ENCODE results near the gene TRUB1. TPM values are rescaled to one million over a fixed set of nuclear protein-coding genes. Genes with fewer than 3 reads are reported as not detected.

Gene TRUB1
- total and polyA plus RNA-seq, 2 of the 4 experiments (the other 2 are of a cell fraction) = 9.1 to 17.9 TPM

DNA sequence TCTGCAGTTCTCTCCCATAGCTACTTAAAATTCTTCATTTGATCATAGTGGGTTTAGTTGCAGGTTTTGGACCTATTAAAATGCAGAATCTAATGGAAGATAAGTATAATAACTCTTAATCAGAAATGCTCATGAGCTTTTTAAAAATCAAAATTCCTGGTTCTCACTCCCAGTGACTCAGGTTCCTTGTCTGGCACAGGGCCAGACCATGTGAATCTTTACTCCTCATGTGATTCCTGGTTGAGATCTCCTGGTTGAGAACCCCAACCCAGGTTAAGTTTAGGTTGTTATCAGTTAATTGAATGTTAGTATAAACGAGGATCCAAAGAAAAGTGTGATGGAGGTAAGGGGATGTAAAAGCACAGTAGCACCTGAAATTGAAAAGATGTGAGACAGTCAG lies 17.5 kb upstream of the TRUB1 start:
- Histone ChIP-seq H2AFZ (replicated peaks; ENCODE audit: low read length, poor library complexity) (no peak overlapping the region), H2BK5ac (ENCODE audit: low read depth, low read length, poor library complexity, severe bottlenecking) (no peak overlapping the region), H3K14ac (replicated peaks; ENCODE audit: low read depth, low read length) (no peak overlapping the region), H3K9me3 (ENCODE audit: control insufficient read depth, insufficient read depth, low read length) (no peaks in the 10 kb centered on the region), H3K79me1 (ENCODE audit: low read depth in 1 of 2, low read length in 2 of 2) (no peaks in the 10 kb centered on the region), H3K27ac (ENCODE audit: insufficient read depth, low read length) (no peak overlapping the region), H3K36me3 (ENCODE audit: control insufficient read depth, insufficient read depth, low read length) (no peaks in the 10 kb centered on the region), H3K4me3 (ENCODE audit: insufficient read depth, low read depth, low read length) (no peak overlapping the region), H3K18ac (ENCODE audit: low read depth, low read length) (no peak overlapping the region), H2BK120ac (ENCODE audit: low read depth, low read length) (no peak overlapping the region), H2AK5ac (ENCODE audit: low read depth, low read length) (no peak overlapping the region), H2AK9ac (replicated peaks; ENCODE audit: low read depth, low read length, poor library complexity) (no peak overlapping the region), H3K9me1 (ENCODE audit: insufficient read depth, low read length) (no peaks in the 10 kb centered on the region), H3K4ac (ENCODE audit: low read depth, low read length) (no peak overlapping the region), H2BK15ac (ENCODE audit: low read depth, low read length) (no peak overlapping the region), H4K8ac (ENCODE audit: low read depth in 2 of 2, low read length in 2 of 2) (no peak overlapping the region), H4K20me1 (ENCODE audit: insufficient read depth, low read length) (no peaks in the 10 kb centered on the region), H3K56ac (ENCODE audit: extremely low read depth, insufficient read depth, low read length) (no peak overlapping the region), H3K23ac (ENCODE audit: low read depth, low read length) (no peak overlapping the region), H3K4me2 (ENCODE audit: low read depth, low read length) (no peak overlapping the region), H3K4me1 (ENCODE audit: control insufficient read depth, insufficient read depth, low read length) (no peaks in the 10 kb centered on the region), H2BK20ac (ENCODE audit: low read depth, low read length) (no peak overlapping the region), H4K91ac (ENCODE audit: insufficient read depth, low read depth, low read length) (no peak overlapping the region), H4K5ac (ENCODE audit: low read depth, low read length) (no peak overlapping the region), H3K9ac (ENCODE audit: low read depth, low read length) (no peak overlapping the region), H3K27me3 (ENCODE audit: control insufficient read depth, insufficient read depth, low read length) (peaks cover 2% of the 10 kb centered on the region; the same call in 1 of the 2 replicates)
- DNase-seq = no peak
- no CpG with 5 or more reads among the region's 1 CpG for WGBS, 2 experiments (ENCODE audit: extremely low coverage in 2 of 2, insufficient read length in 1 of 2)
- CTCF ChIA-PET = interaction anchor here (1.1 kb wide), 1 partner anchor 16 kb away, joined by 4 read pairs; no protein-coding TSS in a partner anchor
- in situ Hi-C loops (cut with MboI; ENCODE audit: low sequenced_read_pairs) (no loop called here), intact Hi-C loops (cut with micrococcal nuclease) (no loop called here), dilution Hi-C loops (cut with HindIII; ENCODE audit: low sequenced_read_pairs, unreplicated experiment) (no loop called here)
- BruUV-seq (replicated peaks) = no TSS peak
- ATAC-seq (ENCODE audit: low read depth) = no peak
- TF ChIP-seq CHD1 (IDR thresholded peaks at IDR 0.05; ENCODE audit: low read depth, low read length) (no peak), MAFK (IDR thresholded peaks at IDR 0.05; ENCODE audit: low read depth, low read length) (no peak), BHLHE40 (IDR thresholded peaks at IDR 0.05; ENCODE audit: low read depth, low read length) (no peak), MXI1 (IDR thresholded peaks at IDR 0.05; ENCODE audit: borderline replicate concordance, low read depth, low read length) (no peak)
- POLR2A ChIA-PET (ENCODE audit: unreplicated experiment) = no interaction called here
